ENCODE results near the gene SPTSSB.

The SPTSSB gene

GRCh38 chr3:161371441-161372320, at the start of gene SPTSSB:
TSS of gene SPTSSB (minus strand) at chr3:161371517. CDS start at chr3:161346323, 25,194 bp downstream.
- DNase-seq (ENCODE audit: low read depth): no peak
- no peak for TF ChIP-seq CTCF (conservative IDR thresholded peaks at IDR 0.05; ENCODE audit: control insufficient read depth, insufficient read depth, low read depth, low read length)

GRCh38 chr3:161420746-161421145, 49.4 kb upstream of the SPTSSB start:
- no peak overlapping the region for H3K4me3 ChIP-seq (ENCODE audit: control insufficient read depth, low read depth, low read length)
- DNase-seq (ENCODE audit: low read depth): no peak
- no peak for TF ChIP-seq CTCF (conservative IDR thresholded peaks at IDR 0.05; ENCODE audit: control insufficient read depth, insufficient read depth, low read depth, low read length)

More at GRCh38 chr3:161371441-161372320, at the start of gene SPTSSB:
- peak within 1 kb of the TSS; percentile 43 for H3K4me3 ChIP-seq (ENCODE audit: control insufficient read depth, low read depth, low read length)

- no peak overlapping the region for H3K4me3 ChIP-seq (ENCODE audit: control insufficient read depth, low read depth, low read length)
- no peak for DNase-seq (ENCODE audit: low read depth)
- TF ChIP-seq CTCF (conservative IDR thresholded peaks at IDR 0.05; ENCODE audit: control insufficient read depth, insufficient read depth, low read depth, low read length): no peak
Observed at GRCh38 chr3:161419555-161420333, 48.4 kb upstream of the SPTSSB start.

- H3K4me3 ChIP-seq (ENCODE audit: control insufficient read depth, low read depth, low read length): no peak overlapping the region
- peak; percentile 90 for DNase-seq (ENCODE audit: low read depth)
- no peak for TF ChIP-seq CTCF (conservative IDR thresholded peaks at IDR 0.05; ENCODE audit: control insufficient read depth, insufficient read depth, low read depth, low read length)
Observed at GRCh38 chr3:161415506-161416231, 44.4 kb upstream of the SPTSSB start.

- no peak overlapping the region for H3K4me3 ChIP-seq (ENCODE audit: control insufficient read depth, low read depth, low read length)
- DNase-seq (ENCODE audit: low read depth): no peak
- TF ChIP-seq CTCF (conservative IDR thresholded peaks at IDR 0.05; ENCODE audit: control insufficient read depth, insufficient read depth, low read depth, low read length): no peak
Observed at GRCh38 chr3:161414907-161415306, 43.6 kb upstream of the SPTSSB start.

- no peak overlapping the region for H3K4me3 ChIP-seq (ENCODE audit: control insufficient read depth, low read depth, low read length)
- no peak for DNase-seq (ENCODE audit: low read depth)
- no peak for TF ChIP-seq CTCF (conservative IDR thresholded peaks at IDR 0.05; ENCODE audit: control insufficient read depth, insufficient read depth, low read depth, low read length)
Observed at GRCh38 chr3:161413855-161414210, 42.5 kb upstream of the SPTSSB start.
